Measurements from ENCODE around the gene SLC4A1AP. TPM values are rescaled to one million over a fixed set of nuclear protein-coding genes. Genes with fewer than 3 reads are reported as not detected.

Gene SLC4A1AP
- total RNA-seq, 6 experiments from 2014 or later: 6.5 to 12.7 (median 8.5) TPM

GRCh38 chr2:27715318-27716210 is 51.9 kb downstream of the SLC4A1AP start:
- WGBS (ENCODE audit: insufficient coverage, low coverage, low lambda C conversion rate, missing lambda C conversion rate): 10% methylated on average over 21 of the region's 51 CpGs
- H3K9me3 ChIP-seq: no peaks in the 10 kb centered on the region
- peaks cover 0 to 6% (median 0%) of the 10 kb centered on the region in 4 donors for H3K4me1 ChIP-seq
- ATAC-seq (peak; percentile 53 to 65 (median 59)), DNase-seq (no peak)
- peak overlapping the region in 2 of 3 donors; percentile 2 to 26 for H3K4me3 ChIP-seq
- H3K27me3 ChIP-seq: no peaks in the 10 kb centered on the region
- no peaks in the 10 kb centered on the region for H3K36me3 ChIP-seq
- TF ChIP-seq POLR2A (IDR thresholded peaks at IDR 0.05) (no peak), CTCF (IDR thresholded peaks at IDR 0.05) (no peak)
- intact Hi-C loops (cut with DNase I): no loop called here
- H3K27ac ChIP-seq: no peak overlapping the region

GRCh38 chr2:27716301-27717069 is 52.8 kb downstream of the SLC4A1AP start:
- no peak for DNase-seq
- 45% methylated on average over 7 of the region's 25 CpGs for WGBS (ENCODE audit: insufficient coverage, low coverage, low lambda C conversion rate, missing lambda C conversion rate)

GRCh38 chr2:27717070-27717795 is 53.5 kb downstream of the SLC4A1AP start:
- Histone ChIP-seq H3K27ac (no peak overlapping the region), H3K4me3 (no peak overlapping the region), H3K9me3 (no peaks in the 10 kb centered on the region), H3K4me1 (peaks cover 0 to 6% (median 0%) of the 10 kb centered on the region in 4 donors), H3K36me3 (no peaks in the 10 kb centered on the region), H3K27me3 (no peaks in the 10 kb centered on the region)
- ATAC-seq (no peak), DNase-seq (no peak)
- intact Hi-C loops (cut with DNase I): no loop called here
- whole genome bisulfite sequencing (ENCODE audit: insufficient coverage, low coverage, low lambda C conversion rate, missing lambda C conversion rate): 79% methylated on average over 9 of the region's 9 CpGs
- no peak for TF ChIP-seq POLR2A (IDR thresholded peaks at IDR 0.05)
- TF ChIP-seq CTCF (IDR thresholded peaks at IDR 0.05): no peak

More at GRCh38 chr2:27716301-27717069, 52.8 kb downstream of the SLC4A1AP start:
- no peak overlapping the region for H3K4me3 ChIP-seq
- no peak overlapping the region for H3K27ac ChIP-seq
- no peaks in the 10 kb centered on the region for H3K9me3 ChIP-seq
- TF ChIP-seq CTCF (IDR thresholded peaks at IDR 0.05): no peak
- TF ChIP-seq POLR2A (IDR thresholded peaks at IDR 0.05): no peak
- ATAC-seq: peak in 1 of 4 donors; percentile 10
- peaks cover 0 to 6% (median 0%) of the 10 kb centered on the region in 4 donors for H3K4me1 ChIP-seq
- intact Hi-C loops (cut with DNase I): no loop called here
- no peaks in the 10 kb centered on the region for H3K27me3 ChIP-seq
- no peaks in the 10 kb centered on the region for H3K36me3 ChIP-seq

GRCh38 chr2:27720004-27720551 is 56.4 kb downstream of the SLC4A1AP start:
- DNase-seq (no peak), ATAC-seq (peak in 1 of 4 donors; percentile 71)
- TF ChIP-seq POLR2A (IDR thresholded peaks at IDR 0.05): no peak
- no peak for TF ChIP-seq CTCF (IDR thresholded peaks at IDR 0.05)
- no peaks in the 10 kb centered on the region for H3K27me3 ChIP-seq
- no peak overlapping the region for H3K27ac ChIP-seq
- peaks cover 0 to 10% (median 0%) of the 10 kb centered on the region in 4 donors for H3K4me1 ChIP-seq
- H3K9me3 ChIP-seq: no peaks in the 10 kb centered on the region
- H3K36me3 ChIP-seq: no peaks in the 10 kb centered on the region
- no peak overlapping the region for H3K4me3 ChIP-seq
- intact Hi-C loops (cut with DNase I): loop anchor here in 1 of 2 donors (10.0 kb wide), 2 partner anchors 685 to 735 kb away; no protein-coding TSS in a partner anchor
- 20% methylated on average over 1 of the region's 7 CpGs for WGBS (ENCODE audit: insufficient coverage, low coverage, low lambda C conversion rate, missing lambda C conversion rate)

Measured in right lobe of liver (tissue), 6 donors.